GM12873 (cell line): ENCODE data around the gene ZNF385D.

Experiments
- CTCF ChIP-seq: IDR thresholded peaks from 2 replicates; pipeline ENCODE4 v1.5.1; 2012; ENCODE audit warnings: low read depth, mild to moderate bottlenecking, moderate library complexity, low read length, control low read depth; ENCODE audit not compliant: insufficient read depth; ENCODE audit errors: missing control alignments

The ZNF385D gene

GRCh38 chr3:21405671-21406667, 345.0 kb downstream of the ZNF385D start:
- TF ChIP-seq CTCF: no peak

GRCh38 chr3:21398461-21398860, 352.5 kb downstream of the ZNF385D start:
- no peak for TF ChIP-seq CTCF

- TF ChIP-seq CTCF: no peak
These were observed 357.2 kb downstream of the ZNF385D start for GRCh38 chr3:21393683-21394311.

DNA sequence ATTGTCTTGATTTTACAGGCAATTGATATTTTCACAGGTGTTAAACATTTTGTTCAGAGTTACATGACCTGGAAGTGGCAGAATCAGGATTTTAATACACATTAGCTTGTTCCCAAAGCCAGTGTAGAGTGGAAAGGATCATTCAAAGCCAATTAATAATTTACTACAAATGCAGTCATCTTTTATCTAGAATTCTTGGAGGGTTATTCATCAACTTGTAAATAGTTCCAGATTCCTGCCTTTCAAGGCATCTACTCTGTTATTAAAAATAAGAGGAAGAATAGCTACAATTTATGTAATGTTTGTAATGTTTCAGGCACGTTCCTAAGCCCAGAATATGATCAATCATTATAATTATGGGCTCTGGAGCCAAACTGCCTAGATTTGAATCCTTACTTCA, 358.5 kb downstream of the ZNF385D start:
- no peak for TF ChIP-seq CTCF

GRCh38 chr3:21390856-21391255, 360.2 kb downstream of the ZNF385D start:
- no peak for TF ChIP-seq CTCF

- TF ChIP-seq CTCF: no peak
These were observed 360.9 kb downstream of the ZNF385D start for GRCh38 chr3:21390136-21390535.

- TF ChIP-seq CTCF: no peak
These were observed 373.8 kb downstream of the ZNF385D start for GRCh38 chr3:21377071-21377769.
